Testis (tissue), 2 donors: Measurements from ENCODE around the gene COL5A1.

Source experiments
- POLR2A ChIP-seq: fragments of 450-650 bp; IDR thresholded peaks from one replicate; pipeline ENCODE4 v1.6.1; 2017; ENCODE audit warnings: antibody characterized with exemption, mild to moderate bottlenecking, moderate library complexity
- TF ChIP-seq, protein P1 (sequence below), 3 experiments: fragments of 450-650 bp in 2 of 3; fragments of 200-600 bp in 1 of 3; sonication (generic) in 1 of 3; IDR thresholded peaks; one replicate each; pipeline ENCODE4 v1.5.1; 2016 to 2019; ENCODE audit warnings: antibody characterized with exemption in 3 of 3, mild to moderate bottlenecking in 2 of 3, moderate library complexity in 1 of 3

DNA sequence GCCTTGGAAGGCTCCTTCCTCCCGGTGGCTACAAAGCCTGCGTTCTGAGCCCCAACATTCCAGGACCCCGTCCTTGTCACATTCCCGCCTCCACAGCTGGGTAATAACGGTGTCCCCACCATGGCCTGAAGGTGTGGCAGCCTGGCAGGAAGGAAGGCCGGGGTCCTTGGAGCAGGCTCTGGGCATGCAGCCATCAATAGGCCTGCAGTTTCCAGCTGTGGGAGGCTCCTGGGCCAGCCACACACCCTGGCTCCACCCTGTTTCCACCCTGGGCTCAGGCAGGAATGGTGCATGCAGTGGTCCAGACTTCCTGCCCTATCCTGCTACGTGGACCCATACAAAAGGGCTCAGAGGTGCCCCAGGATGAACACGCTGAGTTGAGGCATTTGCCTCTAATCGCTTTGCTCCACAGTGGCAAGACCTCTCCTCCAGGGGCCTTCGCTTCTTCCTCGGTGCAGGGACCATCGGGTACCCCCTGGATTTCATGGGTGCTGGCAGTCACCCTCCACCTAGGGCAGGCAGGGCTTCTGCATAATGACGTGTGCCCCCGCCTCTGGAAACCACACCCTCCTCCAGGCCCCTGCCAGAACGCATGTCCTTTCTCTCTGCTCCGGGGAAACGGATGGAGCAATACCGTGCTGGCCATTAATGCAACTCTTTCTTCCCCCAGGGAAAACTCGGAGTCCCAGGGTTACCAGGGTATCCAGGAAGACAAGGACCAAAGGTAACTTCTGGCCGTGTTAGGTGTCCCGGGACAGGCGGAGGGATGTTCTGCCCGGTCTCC, 143.9 kb downstream of the COL5A1 start:
- TF ChIP-seq, protein P1, sequence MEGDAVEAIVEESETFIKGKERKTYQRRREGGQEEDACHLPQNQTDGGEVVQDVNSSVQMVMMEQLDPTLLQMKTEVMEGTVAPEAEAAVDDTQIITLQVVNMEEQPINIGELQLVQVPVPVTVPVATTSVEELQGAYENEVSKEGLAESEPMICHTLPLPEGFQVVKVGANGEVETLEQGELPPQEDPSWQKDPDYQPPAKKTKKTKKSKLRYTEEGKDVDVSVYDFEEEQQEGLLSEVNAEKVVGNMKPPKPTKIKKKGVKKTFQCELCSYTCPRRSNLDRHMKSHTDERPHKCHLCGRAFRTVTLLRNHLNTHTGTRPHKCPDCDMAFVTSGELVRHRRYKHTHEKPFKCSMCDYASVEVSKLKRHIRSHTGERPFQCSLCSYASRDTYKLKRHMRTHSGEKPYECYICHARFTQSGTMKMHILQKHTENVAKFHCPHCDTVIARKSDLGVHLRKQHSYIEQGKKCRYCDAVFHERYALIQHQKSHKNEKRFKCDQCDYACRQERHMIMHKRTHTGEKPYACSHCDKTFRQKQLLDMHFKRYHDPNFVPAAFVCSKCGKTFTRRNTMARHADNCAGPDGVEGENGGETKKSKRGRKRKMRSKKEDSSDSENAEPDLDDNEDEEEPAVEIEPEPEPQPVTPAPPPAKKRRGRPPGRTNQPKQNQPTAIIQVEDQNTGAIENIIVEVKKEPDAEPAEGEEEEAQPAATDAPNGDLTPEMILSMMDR (IDR thresholded peaks at IDR 0.05), result no peak
- TF ChIP-seq POLR2A, result no peak
